HCT116 (cell line): ENCODE results near the gene HYKK. TPM values are rescaled to one million over a fixed set of nuclear protein-coding genes. Genes with fewer than 3 reads are reported as not detected.

ENCODE experiments used
- ATAC-seq: fragments of 200-7000 bp; cut with Tn5 transposase; 2 replicates; pipeline ENCODE4 v1.9.1; 2020; ENCODE audit warnings: mild to moderate bottlenecking, moderate library complexity
- BruUV-seq: library from RNA; stranded (reverse); fragments of 400-500 nt; replicated peaks from 2 replicates; lab custom pipeline; 2021; lab: Mats Ljungman, UMichigan
- CTCF ChIA-PET: fragments of 300-600 bp; sonication (Branson Sonifier 250); formaldehyde crosslinking; loops from one replicate; lab custom pipeline; 2021; ENCODE audit warnings: antibody characterized with exemption; lab: Charles Lee
- POLR2A ChIA-PET: fragments of 300-600, 350-600 bp; sonication (Branson Sonifier 250); formaldehyde crosslinking; loops from one replicate; lab custom pipeline; 2021; ENCODE audit warnings: antibody characterized with exemption; lab: Charles Lee
- RAD21 ChIA-PET, 2 experiments: fragments of 300-600 bp; sonication (Branson Sonifier 250); formaldehyde crosslinking; loops; one replicate each; lab custom pipeline; 2023; ENCODE audit warnings: low total read pairs in 2 of 2; ENCODE audit not compliant: uncharacterized antibody in 2 of 2, unreplicated experiment in 2 of 2, low non-redundant PET in 1 of 2; lab: Charles Lee
- DNase-seq: peaks from one replicate; pipeline ENCODE4 v3.0.0-alpha.2; 2010; ENCODE audit warnings: low read depth, low spot score
- H2AFZ ChIP-seq: fragments of 200-600 bp; shearing (Covaris generic), sonication (generic); 2 replicates; pipeline ENCODE4 v1.6.1; 2017; ENCODE audit warnings: low read depth, mixed run types, mixed read lengths, antibody characterized with exemption, low read length; ENCODE audit not compliant: poor library complexity, severe bottlenecking
- H3K27ac ChIP-seq: 2 replicates; pipeline ENCODE4 v1.5.1; 2012; ENCODE audit warnings: low read depth, low read length
- H3K27me3 ChIP-seq: fragments of 200-600 bp; sonication (generic); 2 replicates; pipeline ENCODE4 v1.6.1; 2016; ENCODE audit warnings: mixed run types, low read length, mixed read lengths; ENCODE audit not compliant: insufficient read depth
- H3K36me3 ChIP-seq, 2 experiments: fragments of 200-500 bp in 1 of 2; fragments of 200-600 bp in 1 of 2; sonication (Bioruptor generic) in 1 of 2; sonication (generic) in 1 of 2; 2 replicates each; pipeline versions ENCODE4 v1.5.1 to v1.6.1; 2014 to 2016; ENCODE audit warnings: low read length in 2 of 2, inconsistent platforms in 1 of 2, mixed read lengths in 1 of 2, mixed run types in 1 of 2; ENCODE audit not compliant: insufficient read depth in 2 of 2, control insufficient read depth in 1 of 2
- H3K4me1 ChIP-seq, 2 experiments: fragments of 200-600 bp in 1 of 2; sonication (generic) in 1 of 2; 2 replicates each; pipeline versions ENCODE4 v1.5.1 to v1.6.1; 2012 to 2017; ENCODE audit warnings: low read length in 2 of 2, inconsistent platforms in 1 of 2, mild to moderate bottlenecking in 1 of 2, mixed read lengths in 1 of 2, mixed run types in 1 of 2, moderate library complexity in 1 of 2; ENCODE audit not compliant: insufficient read depth in 2 of 2, control insufficient read depth in 1 of 2
- H3K4me2 ChIP-seq: fragments of 200-600 bp; sonication (generic); 2 replicates; pipeline ENCODE4 v1.6.1; 2017; ENCODE audit warnings: mixed run types, low read length, mixed read lengths
- H3K4me3 ChIP-seq, 2 experiments: fragments of 200-600 bp in 1 of 2; sonication (generic) in 1 of 2; replicated peaks in 1 of 2; 2 replicates each; pipeline ENCODE4 v1.5.1; 2011 to 2016; ENCODE audit warnings: low read length in 2 of 2, control low read depth in 1 of 2, low read depth in 1 of 2, mild to moderate bottlenecking in 1 of 2, mixed read lengths in 1 of 2, mixed run types in 1 of 2
- H3K79me2 ChIP-seq: fragments of 200-600 bp; sonication (generic); 2 replicates; pipeline ENCODE4 v1.6.1; 2017; ENCODE audit warnings: mild to moderate bottlenecking, mixed run types, low read length, moderate library complexity, mixed read lengths; ENCODE audit not compliant: insufficient read depth
- H3K9ac ChIP-seq: fragments of 200-600 bp; sonication (generic); 2 replicates; pipeline ENCODE4 v1.6.1; 2016; ENCODE audit warnings: low read length, mixed read lengths
- H3K9me2 ChIP-seq: fragments of 200-600 bp; sonication (generic), shearing (Covaris generic); 2 replicates; pipeline ENCODE4 v1.6.1; 2017; ENCODE audit warnings: mixed run types, mild to moderate bottlenecking, moderate library complexity; ENCODE audit not compliant: insufficient read depth
- H3K9me3 ChIP-seq, 2 experiments: fragments of 200-500 bp in 1 of 2; fragments of 200-600 bp in 1 of 2; sonication (Bioruptor generic) in 1 of 2; sonication (generic) in 1 of 2; 2 replicates each; pipeline ENCODE4 v1.6.1; 2014 to 2017; ENCODE audit warnings: low read length in 2 of 2, mixed read lengths in 2 of 2, inconsistent platforms in 1 of 2, low read depth in 1 of 2, mild to moderate bottlenecking in 1 of 2, mixed run types in 1 of 2, moderate library complexity in 1 of 2; ENCODE audit not compliant: control insufficient read depth in 1 of 2, insufficient read depth in 1 of 2
- H4K20me1 ChIP-seq: fragments of 200-600 bp; sonication (generic), shearing (Covaris generic); 2 replicates; pipeline ENCODE4 v1.6.1; 2017; ENCODE audit warnings: mixed run types, mild to moderate bottlenecking, moderate library complexity; ENCODE audit not compliant: insufficient read depth
- ATF3 ChIP-seq: IDR thresholded peaks from 2 replicates; pipeline ENCODE4 v1.6.1; 2012
- CBX3 ChIP-seq: IDR thresholded peaks from 2 replicates; pipeline ENCODE4 v1.6.1; 2012; ENCODE audit warnings: low read depth
- CTCF ChIP-seq, 3 experiments: fragments of 200-600 bp in 1 of 3; sonication (generic) in 1 of 3; IDR thresholded peaks in 2 of 3; conservative IDR thresholded peaks in 1 of 3; 2 replicates each; pipeline ENCODE4 v1.5.1; 2012 to 2017; ENCODE audit warnings: low read depth in 2 of 3, low read length in 2 of 3, antibody characterized with exemption in 1 of 3, borderline replicate concordance in 1 of 3, control low read depth in 1 of 3, mild to moderate bottlenecking in 1 of 3, mixed read lengths in 1 of 3, mixed run types in 1 of 3, moderate library complexity in 1 of 3; ENCODE audit not compliant: insufficient read depth in 1 of 3
- EZH2 ChIP-seq: fragments of 200-600 bp; sonication (generic); IDR thresholded peaks from 2 replicates; pipeline ENCODE4 v1.6.1; 2017; ENCODE audit warnings: antibody characterized with exemption, mixed run types
- FOSL1 ChIP-seq: IDR thresholded peaks from 2 replicates; pipeline ENCODE4 v1.6.1; 2012; ENCODE audit warnings: low read depth
- JUND ChIP-seq: IDR thresholded peaks from 2 replicates; pipeline ENCODE4 v1.6.1; 2012
- SIN3A ChIP-seq: IDR thresholded peaks from 2 replicates; pipeline ENCODE4 v1.6.1; 2012; ENCODE audit warnings: low read depth
- TCF7L2 ChIP-seq: IDR thresholded peaks from 2 replicates; pipeline ENCODE4 v1.7.0; 2011; ENCODE audit warnings: borderline replicate concordance, inconsistent platforms; ENCODE audit not compliant: insufficient read depth, insufficient read length; ENCODE audit errors: extremely low read depth
- YY1 ChIP-seq: IDR thresholded peaks from 2 replicates; pipeline ENCODE4 v1.6.1; 2011; ENCODE audit warnings: low read length, low read depth, moderate library complexity, mild to moderate bottlenecking; ENCODE audit not compliant: insufficient replicate concordance; ENCODE audit errors: extremely low read depth
- ZBTB33 ChIP-seq: IDR thresholded peaks from 2 replicates; pipeline ENCODE4 v1.6.1; 2011; ENCODE audit warnings: mild to moderate bottlenecking, low read length, moderate library complexity; ENCODE audit not compliant: insufficient replicate concordance; ENCODE audit errors: extremely low read depth
- ZNF274 ChIP-seq: fragments of 200-500 bp; sonication (Bioruptor generic); IDR thresholded peaks from 2 replicates; pipeline ENCODE4 v1.6.1; 2014; ENCODE audit warnings: mild to moderate bottlenecking, low read depth, low read length, inconsistent platforms
- intact Hi-C: fragments of 100-400 bp; cut with micrococcal nuclease; formaldehyde crosslinking; loops from 2 replicates; pipeline ENCODE4 v1.10.0; 2022
- total RNA-seq: library from RNA; stranded (reverse); gene quantifications from one replicate; pipeline ENCODE4 v1.2.1, GENCODE V29; 2021; ENCODE audit not compliant: unreplicated experiment

HYKK gene
- total RNA-seq, 1 experiment from 2014 or later: 6.2 TPM

- TF ChIP-seq YY1: no peak
- TF ChIP-seq ZBTB33: no peak
- no peak for TF ChIP-seq CBX3
- no peak for TF ChIP-seq ZNF274
- no peak for TF ChIP-seq JUND
- no peak for TF ChIP-seq TCF7L2
- TF ChIP-seq FOSL1: no peak
Measured at GRCh38 chr15:78542647-78543046, 35.3 kb downstream of the HYKK start (continued).

- H3K9me2 ChIP-seq: no peaks in the 10 kb centered on the region
- ChIA-PET RAD21 (no interaction called here), CTCF (no interaction called here), POLR2A (interaction anchor here (1.7 kb wide), 1 partner anchor 10 kb away, joined by 6 read pairs; the partner anchor contains the start of gene PSMA4)
- H4K20me1 ChIP-seq: no peaks in the 10 kb centered on the region
- H3K4me3 ChIP-seq: no peak overlapping the region
- no TSS peak for BruUV-seq
- H3K4me2 ChIP-seq: no peak overlapping the region
- H3K79me2 ChIP-seq: peaks cover 3% of the 10 kb centered on the region
- H3K4me1 ChIP-seq: no peaks in the 10 kb centered on the region
- no peaks in the 10 kb centered on the region for H3K27me3 ChIP-seq
- DNase-seq (no peak), ATAC-seq (no peak)
- H2AFZ ChIP-seq: no peak overlapping the region
- TF ChIP-seq CTCF (IDR thresholded peaks at IDR 0.05 in 2 of 3, conservative IDR thresholded peaks at IDR 0.05 in 1 of 3; ENCODE audit: borderline replicate concordance in 1 of 3, insufficient read depth in 1 of 3, low read depth in 2 of 3, low read length in 2 of 3) (no peak), EZH2 (no peak), SIN3A (no peak), ZBTB33 (no peak), ATF3 (no peak), FOSL1 (no peak)
- peaks cover 39 to 55% of the 10 kb centered on the region in 2 experiments for H3K36me3 ChIP-seq
- no peak overlapping the region for H3K9ac ChIP-seq
- H3K9me3 ChIP-seq: no peaks in the 10 kb centered on the region
- intact Hi-C loops: no loop called here
- no peak overlapping the region for H3K27ac ChIP-seq
Measured at GRCh38 chr15:78550194-78550593, 42.8 kb downstream of the HYKK start.
